ENCODE measurements around the gene SLC35F3.

Gene SLC35F3

GRCh38 chr1:233904633-233905415, at the start of gene SLC35F3:
TSS of gene SLC35F3 (plus strand) at chr1:233904676.
- Histone ChIP-seq H3K9ac (ENCODE audit: low read length) (no peak within 1 kb of the TSS), H3K79me2 (ENCODE audit: insufficient read depth, low read length) (no peaks in the 10 kb centered on the region), H3K9me3 (ENCODE audit: insufficient read depth, low read length) (no peaks in the 10 kb centered on the region), H3K27ac (ENCODE audit: low read depth, low read length) (no peak within 1 kb of the TSS), H3K36me3 (ENCODE audit: low read length) (no peaks in the 10 kb centered on the region), H3K9me2 (replicated peaks; ENCODE audit: insufficient read depth, low read length) (no peaks in the 10 kb centered on the region), H4K20me1 (ENCODE audit: low read depth, low read length) (no peaks in the 10 kb centered on the region), H3K4me3 (ENCODE audit: insufficient read depth, low read length, poor library complexity, severe bottlenecking) (no peak within 1 kb of the TSS), H2AFZ (ENCODE audit: low read depth, low read length, severe bottlenecking) (no peak within 1 kb of the TSS), H3F3A (ENCODE audit: insufficient read depth) (no peaks in the 10 kb centered on the region), H3K27me3 (ENCODE audit: low read length) (no peaks in the 10 kb centered on the region), H3K4me2 (ENCODE audit: low read depth, low read length, poor library complexity, severe bottlenecking) (no peak within 1 kb of the TSS)
- TF ChIP-seq EZH2phosphoT487 (conservative IDR thresholded peaks at IDR 0.05; ENCODE audit: low read length) (no peak), CTCF (IDR thresholded peaks at IDR 0.05; ENCODE audit: insufficient read depth, low read length, poor library complexity, severe bottlenecking) (no peak)

DNA sequence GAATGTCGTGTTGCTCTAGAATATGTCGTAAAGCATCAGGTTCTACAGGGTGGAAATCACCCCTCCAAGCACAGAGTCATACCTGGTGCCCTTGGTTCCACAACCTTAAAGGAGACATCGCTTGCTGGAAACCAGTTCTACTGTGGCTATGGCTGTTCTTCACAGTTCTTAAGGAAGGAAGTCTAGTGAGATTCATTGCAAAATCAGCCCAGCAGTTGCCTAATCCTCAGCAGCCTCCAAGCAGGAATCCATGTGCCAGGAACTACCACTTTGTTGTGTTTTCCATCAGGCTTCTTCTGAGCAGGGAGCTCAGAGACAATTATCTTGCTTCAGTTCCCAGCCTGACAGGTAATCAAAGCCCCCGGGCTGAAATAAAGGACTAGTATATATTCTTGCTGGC, 45.0 kb upstream of the SLC35F3 start:
- H4K20me1 ChIP-seq (ENCODE audit: low read depth, low read length): no peaks in the 10 kb centered on the region
- no peaks in the 10 kb centered on the region for H3F3A ChIP-seq (ENCODE audit: insufficient read depth)
- H3K9me3 ChIP-seq (ENCODE audit: insufficient read depth, low read length): no peaks in the 10 kb centered on the region
- H3K27ac ChIP-seq (ENCODE audit: low read depth, low read length): no peak overlapping the region
- no peak overlapping the region for H2AFZ ChIP-seq (ENCODE audit: low read depth, low read length, severe bottlenecking)
- TF ChIP-seq CTCF (IDR thresholded peaks at IDR 0.05; ENCODE audit: insufficient read depth, low read length, poor library complexity, severe bottlenecking) (no peak), EZH2phosphoT487 (conservative IDR thresholded peaks at IDR 0.05; ENCODE audit: low read length) (no peak)
- H3K4me3 ChIP-seq (ENCODE audit: insufficient read depth, low read length, poor library complexity, severe bottlenecking): no peak overlapping the region
- H3K79me2 ChIP-seq (ENCODE audit: insufficient read depth, low read length): no peaks in the 10 kb centered on the region
- no peaks in the 10 kb centered on the region for H3K9me2 ChIP-seq (replicated peaks; ENCODE audit: insufficient read depth, low read length)
- H3K4me2 ChIP-seq (ENCODE audit: low read depth, low read length, poor library complexity, severe bottlenecking): no peak overlapping the region
- no peak overlapping the region for H3K9ac ChIP-seq (ENCODE audit: low read length)
- no peaks in the 10 kb centered on the region for H3K27me3 ChIP-seq (ENCODE audit: low read length)
- no peaks in the 10 kb centered on the region for H3K36me3 ChIP-seq (ENCODE audit: low read length)

GRCh38 chr1:233863901-233864545, 40.5 kb upstream of the SLC35F3 start:
- Histone ChIP-seq H3K9me2 (replicated peaks; ENCODE audit: insufficient read depth, low read length) (no peaks in the 10 kb centered on the region), H3K36me3 (ENCODE audit: low read length) (no peaks in the 10 kb centered on the region), H3K27ac (ENCODE audit: low read depth, low read length) (no peak overlapping the region), H4K20me1 (ENCODE audit: low read depth, low read length) (no peaks in the 10 kb centered on the region), H2AFZ (ENCODE audit: low read depth, low read length, severe bottlenecking) (no peak overlapping the region), H3K4me2 (ENCODE audit: low read depth, low read length, poor library complexity, severe bottlenecking) (no peak overlapping the region), H3K9me3 (ENCODE audit: insufficient read depth, low read length) (peaks cover 7% of the 10 kb centered on the region; the same call in 1 of the 2 replicates), H3K79me2 (ENCODE audit: insufficient read depth, low read length) (no peaks in the 10 kb centered on the region), H3K9ac (ENCODE audit: low read length) (no peak overlapping the region), H3K27me3 (ENCODE audit: low read length) (no peaks in the 10 kb centered on the region), H3F3A (ENCODE audit: insufficient read depth) (no peaks in the 10 kb centered on the region), H3K4me3 (ENCODE audit: insufficient read depth, low read length, poor library complexity, severe bottlenecking) (no peak overlapping the region)
- TF ChIP-seq EZH2phosphoT487 (conservative IDR thresholded peaks at IDR 0.05; ENCODE audit: low read length): no peak
- no peak for TF ChIP-seq CTCF (IDR thresholded peaks at IDR 0.05; ENCODE audit: insufficient read depth, low read length, poor library complexity, severe bottlenecking)
